ENCODE measurements around the gene RIPK3.

GRCh38 chr14:24289649-24290280 is 50.0 kb downstream of the RIPK3 start:
- TF ChIP-seq CTCF (IDR thresholded peaks at IDR 0.05) (no peak), POLR2A (IDR thresholded peaks at IDR 0.05) (no peak)
